Kidney epithelial cell (primary cell): Measurements from ENCODE around the gene INPP5B. TPM values are rescaled to one million over a fixed set of nuclear protein-coding genes. Genes with fewer than 3 reads are reported as not detected.

Experiments
- DNase-seq: peaks from one replicate; pipeline ENCODE4 v3.0.0-alpha.2; 2010; ENCODE audit warnings: low read depth
- H3K27me3 ChIP-seq: 2 replicates; pipeline ENCODE4 v1.6.0; 2011; ENCODE audit warnings: low read length; ENCODE audit not compliant: control insufficient read depth, insufficient read depth
- H3K36me3 ChIP-seq: 2 replicates; pipeline ENCODE4 v1.5.1; 2011; ENCODE audit warnings: low read length; ENCODE audit not compliant: control insufficient read depth, insufficient read depth
- H3K4me3 ChIP-seq: 2 replicates; pipeline ENCODE4 v1.5.1; 2011; ENCODE audit warnings: low read depth, mild to moderate bottlenecking, control low read depth, low read length
- CTCF ChIP-seq: IDR thresholded peaks from 2 replicates; pipeline ENCODE4 v1.5.1; 2011; ENCODE audit warnings: mild to moderate bottlenecking, moderate library complexity, low read length, control low read depth, inconsistent platforms; ENCODE audit not compliant: insufficient read depth, poor library complexity, severe bottlenecking
- total RNA-seq: library from RNA; depleted of rRNA; stranded (reverse); fragments of >200 nt; gene quantifications from 2 replicates; pipeline ENCODE4 v1.2.3, GENCODE V29; 2015

The INPP5B gene
- total RNA-seq, 1 donor from 2014 or later = 18.9 TPM

DNA sequence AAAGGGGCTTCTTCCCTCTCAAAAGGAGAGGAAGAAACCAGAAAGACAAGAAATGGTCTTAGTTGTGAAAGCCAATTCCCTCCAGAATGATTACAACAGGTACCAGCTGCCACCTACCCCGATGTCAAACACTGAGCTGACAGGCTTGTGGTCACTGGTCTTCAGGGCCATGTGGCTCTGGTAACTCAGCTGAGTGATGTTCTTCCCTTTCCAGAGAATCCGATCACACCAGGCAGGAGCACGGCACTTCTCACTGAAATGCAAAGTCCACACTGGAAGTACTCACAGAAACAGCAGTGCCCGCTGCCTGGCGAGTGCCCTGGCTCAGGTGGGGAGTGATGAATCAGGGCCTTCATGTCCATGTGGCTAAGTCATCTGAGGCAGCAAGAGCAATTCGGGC lies 68.8 kb downstream of the INPP5B start:
- peaks cover 2% of the 10 kb centered on the region for H3K36me3 ChIP-seq
- no peak for DNase-seq
- no peaks in the 10 kb centered on the region for H3K27me3 ChIP-seq
- H3K4me3 ChIP-seq = no peak overlapping the region
- TF ChIP-seq CTCF = no peak

- Histone ChIP-seq H3K27me3 (no peaks in the 10 kb centered on the region), H3K36me3 (peaks cover 2% of the 10 kb centered on the region), H3K4me3 (no peak overlapping the region)
- DNase-seq = no peak
- TF ChIP-seq CTCF = peak; percentile 21
Observed at GRCh38 chr1:37875833-37876232, 71.0 kb downstream of the INPP5B start.

DNA sequence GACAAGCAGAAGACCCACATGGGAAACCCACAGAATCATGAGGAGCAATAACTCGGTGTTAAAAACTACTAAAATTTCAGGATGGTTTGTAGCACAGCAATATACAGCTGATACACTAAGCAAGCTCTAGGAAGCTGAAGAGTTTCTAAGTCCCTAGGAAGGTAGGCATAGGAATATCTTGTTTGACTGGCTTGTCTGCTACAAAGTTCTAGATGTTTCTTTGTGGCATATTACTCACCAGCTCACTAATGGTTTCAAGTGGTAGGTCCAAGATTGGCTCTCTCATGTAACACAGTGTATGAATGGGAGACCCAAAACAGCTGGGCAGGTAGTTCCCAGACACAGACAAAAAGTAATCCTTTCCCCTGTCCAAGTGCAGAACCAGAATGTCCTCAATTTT lies 74.2 kb downstream of the INPP5B start:
- Histone ChIP-seq H3K4me3 (no peak overlapping the region), H3K36me3 (peaks cover 2% of the 10 kb centered on the region), H3K27me3 (no peaks in the 10 kb centered on the region)
- no peak for DNase-seq
- TF ChIP-seq CTCF = no peak

- Histone ChIP-seq H3K4me3 (no peak overlapping the region), H3K36me3 (no peaks in the 10 kb centered on the region), H3K27me3 (no peaks in the 10 kb centered on the region)
- DNase-seq = no peak
- no peak for TF ChIP-seq CTCF
Observed at GRCh38 chr1:37868466-37868865, 78.4 kb downstream of the INPP5B start.

DNA sequence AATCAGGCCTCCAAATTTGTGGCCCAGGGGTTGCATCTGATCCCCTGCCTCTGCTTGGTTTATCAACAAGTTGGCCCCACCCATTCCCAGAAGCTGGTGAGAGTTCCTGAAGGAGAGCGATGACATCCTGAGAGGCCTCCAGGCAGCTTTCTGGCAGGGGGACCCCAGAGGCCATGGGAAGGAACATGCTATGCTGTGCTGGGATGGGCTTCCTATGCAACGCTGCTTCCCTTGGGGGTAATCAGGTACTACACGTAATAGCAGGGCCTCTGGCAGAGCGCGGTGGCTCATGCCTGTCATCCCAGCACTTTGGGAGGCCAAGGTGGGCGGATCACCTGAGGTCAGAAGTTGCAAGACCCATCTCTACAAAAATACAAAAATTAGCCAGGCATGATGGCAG lies 79.1 kb downstream of the INPP5B start:
- Histone ChIP-seq H3K4me3 (no peak overlapping the region), H3K36me3 (no peaks in the 10 kb centered on the region), H3K27me3 (no peaks in the 10 kb centered on the region)
- no peak for DNase-seq
- no peak for TF ChIP-seq CTCF

DNA sequence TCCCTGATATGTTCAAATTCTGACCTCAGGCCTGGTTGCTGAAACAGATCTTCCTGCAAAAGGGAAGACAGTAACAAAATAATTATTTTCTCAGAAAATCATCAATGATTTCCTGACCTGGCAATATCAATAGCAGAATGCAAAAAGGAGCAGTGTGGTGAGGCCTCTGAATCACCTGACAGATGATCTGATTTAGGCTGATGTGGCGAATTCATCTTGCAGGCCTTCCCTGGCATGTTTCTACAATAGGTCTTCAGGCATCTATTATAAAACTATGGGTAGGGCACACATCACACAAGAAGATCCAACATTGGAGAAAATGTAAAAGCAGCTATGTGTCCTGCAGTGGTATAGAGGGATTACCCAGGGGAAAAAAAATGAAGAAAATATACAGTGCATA lies 80.4 kb downstream of the INPP5B start:
- no peak overlapping the region for H3K4me3 ChIP-seq
- DNase-seq = no peak
- H3K27me3 ChIP-seq = no peaks in the 10 kb centered on the region
- H3K36me3 ChIP-seq = no peaks in the 10 kb centered on the region
- no peak for TF ChIP-seq CTCF
